ENCODE data around the gene CAD.
A peak's percentile ranks its signal among the peaks of the same experiment; 100 is the strongest.
"Not testable (repeated sequence)": the region's sequence is repeated elsewhere in the genome, so short reads cannot be mapped to it uniquely, and the experiment has no call there.

CAD gene

GRCh38 chr2:27270131-27270530 lies 53.0 kb downstream of the CAD start:
- DNase-seq: no peak
- in situ Hi-C loops (cut with MboI; ENCODE audit: low pct_unique_long_range_greater_than_20kb, low sequenced_read_pairs): no loop called here

- peak; percentile 63 for DNase-seq
- in situ Hi-C loops (cut with MboI; ENCODE audit: low pct_unique_long_range_greater_than_20kb, low sequenced_read_pairs): no loop called here
These were observed 53.5 kb downstream of the CAD start for GRCh38 chr2:27270670-27271069.

GRCh38 chr2:27271631-27272340 lies 54.6 kb downstream of the CAD start:
- in situ Hi-C loops (cut with MboI; ENCODE audit: low pct_unique_long_range_greater_than_20kb, low sequenced_read_pairs): no loop called here
- no peak for DNase-seq

- peak; percentile 50 for DNase-seq
- in situ Hi-C loops (cut with MboI; ENCODE audit: low pct_unique_long_range_greater_than_20kb, low sequenced_read_pairs): not testable (repeated sequence)
These were observed 55.7 kb downstream of the CAD start for GRCh38 chr2:27272537-27273522.

- no peak for DNase-seq
- in situ Hi-C loops (cut with MboI; ENCODE audit: low pct_unique_long_range_greater_than_20kb, low sequenced_read_pairs): no loop called here
These were observed 58.3 kb downstream of the CAD start, which contains the start of gene DNAJC5G for GRCh38 chr2:27275211-27276150. Gene DNAJC5G (plus strand): TSS chr2:27275433. CDS start chr2:27276729, 1,296 bp downstream.

GRCh38 chr2:27278010-27278409 lies 60.8 kb downstream of the CAD start:
- no peak for DNase-seq
- in situ Hi-C loops (cut with MboI; ENCODE audit: low pct_unique_long_range_greater_than_20kb, low sequenced_read_pairs): no loop called here

GRCh38 chr2:27280826-27281225 lies 63.7 kb downstream of the CAD start:
- DNase-seq: no peak
- in situ Hi-C loops (cut with MboI; ENCODE audit: low pct_unique_long_range_greater_than_20kb, low sequenced_read_pairs): no loop called here

- in situ Hi-C loops (cut with MboI; ENCODE audit: low pct_unique_long_range_greater_than_20kb, low sequenced_read_pairs): no loop called here
- no peak for DNase-seq
These were observed 64.3 kb downstream of the CAD start for GRCh38 chr2:27281442-27281841.

GRCh38 chr2:27281855-27282559 lies 64.8 kb downstream of the CAD start, which contains the start of gene TRIM54:
Gene TRIM54 (plus strand): TSS chr2:27282429. CDS start chr2:27282732, 303 bp downstream.
- DNase-seq: no peak
- in situ Hi-C loops (cut with MboI; ENCODE audit: low pct_unique_long_range_greater_than_20kb, low sequenced_read_pairs): no loop called here

- in situ Hi-C loops (cut with MboI; ENCODE audit: low pct_unique_long_range_greater_than_20kb, low sequenced_read_pairs): no loop called here
- no peak for DNase-seq
These were observed 65.7 kb downstream of the CAD start for GRCh38 chr2:27282892-27283291.

- DNase-seq: no peak
- in situ Hi-C loops (cut with MboI; ENCODE audit: low pct_unique_long_range_greater_than_20kb, low sequenced_read_pairs): no loop called here
These were observed 67.8 kb downstream of the CAD start for GRCh38 chr2:27284996-27285395.

GRCh38 chr2:27285481-27285880 lies 68.3 kb downstream of the CAD start:
- DNase-seq: no peak
- in situ Hi-C loops (cut with MboI; ENCODE audit: low pct_unique_long_range_greater_than_20kb, low sequenced_read_pairs): no loop called here

- in situ Hi-C loops (cut with MboI; ENCODE audit: low pct_unique_long_range_greater_than_20kb, low sequenced_read_pairs): no loop called here
These were observed 71.4 kb downstream of the CAD start for GRCh38 chr2:27288610-27289009.

GRCh38 chr2:27290549-27290948 lies 73.4 kb downstream of the CAD start:
- DNase-seq: no peak
- in situ Hi-C loops (cut with MboI; ENCODE audit: low pct_unique_long_range_greater_than_20kb, low sequenced_read_pairs): no loop called here

More at GRCh38 chr2:27288610-27289009, 71.4 kb downstream of the CAD start:
- no peak for DNase-seq

- no peak for DNase-seq
- in situ Hi-C loops (cut with MboI; ENCODE audit: low pct_unique_long_range_greater_than_20kb, low sequenced_read_pairs): no loop called here
These were observed 74.7 kb downstream of the CAD start for GRCh38 chr2:27291865-27292264.

All from KBM-7 (cell line).